ENCODE measurements around the gene ASAP2.

The ASAP2 gene

GRCh38 chr2:9184361-9184760, 22.3 kb upstream of the ASAP2 start:
- no peak for DNase-seq

- no peak for DNase-seq
Measured at GRCh38 chr2:9187620-9188214, 18.9 kb upstream of the ASAP2 start.

DNA sequence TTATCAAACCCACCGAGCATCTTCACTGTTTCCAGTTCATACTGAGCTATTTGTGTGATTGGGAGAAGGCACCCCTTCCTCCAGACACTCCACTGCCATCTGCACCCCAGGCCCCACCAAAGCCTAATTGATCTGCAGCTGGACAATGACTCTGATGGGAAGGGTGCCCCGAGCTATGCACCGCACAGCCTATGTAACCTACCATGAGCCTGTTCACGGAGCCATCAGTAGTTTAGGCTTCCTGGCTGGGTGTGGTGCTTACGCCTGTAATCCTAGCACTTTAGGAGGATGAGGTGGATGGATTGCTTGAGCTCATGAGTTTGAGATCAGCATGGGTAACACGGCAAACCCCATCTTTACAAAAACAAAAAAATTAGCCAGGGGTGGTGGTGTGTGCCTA, 17.8 kb upstream of the ASAP2 start:
- DNase-seq = no peak

GRCh38 chr2:9189901-9190300, 16.7 kb upstream of the ASAP2 start:
- DNase-seq = no peak

DNA sequence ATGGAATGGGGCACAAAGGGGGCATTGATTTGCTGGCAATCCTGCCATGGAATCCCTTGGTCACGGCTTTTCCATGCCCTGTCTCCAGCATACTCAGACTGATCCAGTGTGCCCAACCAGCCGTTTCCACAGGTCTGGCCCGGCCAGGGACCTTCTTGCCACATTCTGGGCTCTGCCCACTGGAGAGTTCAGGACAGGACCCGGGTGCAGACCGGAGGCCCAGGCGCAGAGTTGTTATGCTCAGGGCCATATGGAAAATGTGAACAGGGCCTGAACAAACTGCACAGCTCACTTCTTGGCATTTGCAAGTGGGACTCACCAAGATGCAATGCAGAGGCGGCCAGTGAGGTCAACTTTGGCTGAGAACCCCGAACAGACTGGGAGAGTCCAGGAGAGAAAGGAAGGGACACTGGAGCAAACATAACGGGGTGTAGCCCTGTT, 15.6 kb upstream of the ASAP2 start:
- DNase-seq = no peak

GRCh38 chr2:9192712-9193111, 13.9 kb upstream of the ASAP2 start:
- no peak for DNase-seq

GRCh38 chr2:9194352-9194751, 12.3 kb upstream of the ASAP2 start:
- no peak for DNase-seq

DNA sequence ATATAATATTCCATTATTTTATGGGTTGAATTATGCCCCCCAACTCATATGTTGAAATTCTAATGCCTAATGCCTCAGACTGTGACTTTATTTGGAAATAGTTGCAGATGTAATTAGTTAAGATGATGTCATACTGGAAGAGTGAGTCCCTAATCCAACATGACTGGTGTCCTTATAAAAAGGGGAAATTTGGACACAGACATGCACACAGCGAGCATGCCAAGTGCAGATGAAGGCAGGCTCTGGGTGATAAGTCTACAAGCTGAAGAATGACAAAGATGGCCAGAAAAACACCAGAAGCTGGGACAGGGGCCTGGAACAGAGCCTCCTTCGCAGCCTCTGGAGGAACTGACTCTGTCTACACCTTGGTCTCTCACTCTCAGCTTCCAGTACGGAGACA, 10.0 kb upstream of the ASAP2 start:
- no peak for DNase-seq

DNA sequence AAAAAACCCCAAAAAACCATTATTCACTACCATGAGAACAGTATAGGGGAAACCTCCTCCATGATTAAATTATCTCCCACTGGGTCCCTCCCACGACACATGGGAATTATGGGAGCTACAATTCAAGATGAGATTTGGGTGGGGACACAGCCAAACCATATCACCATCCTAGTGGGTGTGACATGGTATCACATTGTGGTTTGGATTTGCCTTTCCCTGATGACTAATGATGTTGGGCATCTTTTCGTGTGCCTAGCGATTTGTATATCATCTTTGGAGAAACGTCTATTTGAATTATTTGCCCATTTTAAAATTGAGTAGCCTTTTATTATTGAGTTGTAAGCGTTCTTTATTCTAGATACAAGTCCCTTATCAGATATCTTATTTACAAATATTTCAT, 8.7 kb upstream of the ASAP2 start:
- DNase-seq = no peak

DNA sequence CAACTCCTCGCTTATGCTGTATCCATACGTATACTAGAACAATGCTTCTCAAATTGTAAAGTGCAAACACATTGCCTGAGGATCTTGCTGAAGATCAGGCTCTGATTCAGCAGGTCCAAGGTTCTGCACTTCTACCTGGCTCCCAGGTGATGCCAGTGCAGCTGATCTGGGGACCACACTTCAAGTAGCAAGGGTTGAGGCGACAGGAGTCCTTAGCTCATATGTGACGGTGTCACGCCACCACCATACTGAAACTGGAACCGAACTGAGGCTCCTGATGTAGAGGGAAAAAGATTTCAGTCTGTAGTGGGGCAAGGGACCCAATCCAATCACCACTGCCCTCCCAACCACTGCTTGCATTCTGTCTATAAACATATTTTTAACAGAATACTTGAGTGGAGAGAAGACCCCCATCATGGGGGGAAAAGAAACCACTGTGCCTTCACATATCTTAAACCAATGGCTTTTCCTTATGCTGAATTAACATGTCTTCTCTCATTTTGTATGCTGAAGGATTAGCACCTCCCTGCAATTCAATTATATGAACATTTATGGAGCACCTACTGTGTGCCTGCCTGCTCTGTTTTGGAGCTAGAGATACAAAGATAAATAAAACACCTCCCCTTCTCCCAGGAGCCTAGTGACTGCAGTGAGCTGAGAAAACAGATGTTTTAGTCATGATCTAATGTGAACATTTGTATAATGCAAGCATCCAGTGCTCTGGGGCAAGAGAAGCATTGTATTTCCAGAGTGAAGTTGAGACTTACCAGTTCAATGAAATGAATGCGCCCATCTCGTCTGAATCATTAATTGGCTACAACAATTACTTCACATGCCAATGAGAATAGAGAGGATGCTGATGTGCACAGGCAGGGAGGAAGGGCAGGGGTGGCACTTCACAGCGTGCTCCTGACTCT, 6.6 kb upstream of the ASAP2 start:
- no peak for DNase-seq

GRCh38 chr2:9200633-9201015, 6.0 kb upstream of the ASAP2 start:
- no peak for DNase-seq

DNA sequence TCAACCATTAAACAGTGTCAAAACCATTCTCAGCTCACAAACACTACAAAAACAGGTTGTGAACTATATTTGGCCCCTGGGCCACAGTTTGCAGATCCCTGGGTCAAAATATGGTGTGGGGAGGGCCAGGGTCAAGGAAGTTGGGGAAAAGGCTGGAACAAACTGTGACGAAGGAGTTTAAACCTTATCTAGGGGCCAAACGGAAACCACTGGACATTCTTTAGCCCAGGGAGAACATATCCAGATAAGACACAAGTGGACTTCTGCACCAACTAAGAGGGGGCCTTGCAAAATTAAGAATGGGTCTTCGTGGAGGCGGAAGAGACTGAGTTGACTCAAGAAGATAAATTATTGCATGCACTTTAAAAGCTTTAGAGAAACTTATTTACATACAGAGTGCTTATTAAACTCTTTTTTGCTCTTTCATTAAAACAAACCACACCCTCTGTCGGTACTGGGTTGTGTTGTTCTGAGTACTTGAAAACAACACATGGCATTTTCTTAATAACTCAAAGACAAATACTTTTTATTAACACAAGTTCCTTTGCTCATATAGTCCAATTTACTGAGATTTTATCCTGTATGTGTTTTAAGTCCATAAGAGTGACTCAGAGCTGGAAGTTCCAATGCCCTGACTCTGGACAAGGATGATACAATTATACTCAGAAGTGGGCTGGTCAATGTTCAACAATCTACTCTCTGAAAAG, 5.3 kb upstream of the ASAP2 start:
- DNase-seq = no peak

DNA sequence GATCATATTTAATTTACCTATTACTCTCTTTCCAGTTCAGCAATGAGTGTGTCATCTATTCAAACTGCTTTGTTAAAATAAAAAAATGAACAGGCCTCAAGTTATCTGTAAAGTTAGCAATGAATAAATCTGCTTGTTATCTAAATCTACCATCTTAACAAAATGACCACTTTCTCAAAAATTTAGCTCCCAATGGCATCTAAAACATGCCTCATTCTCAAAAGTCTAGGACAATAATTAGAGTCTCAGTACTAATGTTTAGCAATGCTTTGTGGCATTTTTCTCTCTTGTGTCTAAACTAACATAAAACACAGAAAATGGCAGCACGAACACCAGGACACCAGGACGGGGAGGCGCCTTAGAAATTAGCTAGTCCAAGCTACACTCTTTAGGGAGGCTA, 3.6 kb upstream of the ASAP2 start:
- no peak for DNase-seq

DNA sequence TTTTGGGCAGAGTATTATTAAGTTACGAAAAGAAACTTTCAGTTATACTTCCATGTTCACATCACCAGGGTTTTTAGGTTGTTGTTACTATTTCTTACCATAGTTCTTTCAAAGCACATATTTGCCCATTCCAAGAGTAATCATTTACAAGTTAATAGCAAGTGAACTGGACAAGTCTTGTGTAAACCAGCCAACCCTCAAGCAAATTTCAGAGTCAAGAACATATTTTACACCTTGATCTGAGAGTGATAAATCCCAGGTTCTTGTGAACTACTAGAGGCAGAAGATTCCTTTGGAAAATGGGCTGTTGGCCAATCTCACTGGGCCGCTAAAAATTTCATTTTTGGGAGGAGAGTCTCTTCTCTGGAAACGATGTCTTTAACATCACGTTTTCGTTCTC, 2.7 kb upstream of the ASAP2 start:
- no peak for DNase-seq

DNA sequence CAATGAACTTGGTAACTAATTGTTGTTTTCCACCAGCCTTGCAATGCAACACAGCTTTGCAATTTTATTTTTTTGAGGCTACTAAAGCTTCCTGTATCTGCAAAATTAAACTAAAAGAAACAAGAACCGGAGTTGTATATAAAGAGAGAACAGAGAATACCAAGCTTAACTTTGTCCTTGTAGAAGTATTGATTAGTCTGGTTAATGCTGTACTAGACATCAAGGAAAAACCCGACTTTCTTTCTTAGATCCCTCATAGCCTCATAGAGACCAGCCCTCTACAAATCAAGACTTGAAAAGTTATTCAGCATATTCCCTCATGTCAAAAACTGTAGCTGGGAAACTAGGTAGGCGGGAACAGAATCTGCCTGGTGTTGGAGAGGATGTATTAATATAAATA, 1.7 kb upstream of the ASAP2 start:
- DNase-seq = no peak

GRCh38 chr2:9205486-9205885, 1.1 kb upstream of the ASAP2 start:
- DNase-seq = no peak

DNA sequence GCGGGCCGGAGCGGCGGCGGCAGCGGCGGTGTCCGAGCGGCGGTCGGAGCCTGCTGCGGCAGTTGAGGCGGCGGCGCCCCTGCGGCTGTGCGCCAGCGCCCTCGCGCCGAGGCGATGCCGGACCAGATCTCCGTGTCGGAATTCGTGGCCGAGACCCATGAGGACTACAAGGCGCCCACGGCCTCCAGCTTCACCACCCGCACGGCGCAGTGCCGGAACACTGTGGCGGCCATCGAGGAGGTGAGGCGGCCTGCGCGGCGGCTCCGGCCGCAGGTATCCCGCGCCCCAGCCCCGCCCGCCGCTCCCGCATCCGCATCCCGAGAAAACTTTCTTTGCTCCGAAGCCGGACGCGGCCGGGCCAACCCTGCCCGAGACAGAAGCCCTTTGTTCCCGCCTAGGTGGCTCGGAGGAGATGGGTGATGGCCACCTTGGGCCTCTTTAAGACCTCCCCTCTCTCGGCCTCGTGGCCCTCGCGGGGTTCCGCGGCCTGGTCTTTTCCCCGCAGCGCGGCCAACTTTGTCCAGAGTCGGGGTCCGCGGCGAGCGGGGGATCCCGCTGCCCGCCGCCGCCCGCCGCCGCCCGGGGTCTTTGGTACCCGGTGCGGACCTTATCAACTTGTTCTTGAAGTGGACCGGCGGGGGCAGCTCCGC, 504 bp downstream of the ASAP2 start:
- DNase-seq = peak; percentile 55

DNA sequence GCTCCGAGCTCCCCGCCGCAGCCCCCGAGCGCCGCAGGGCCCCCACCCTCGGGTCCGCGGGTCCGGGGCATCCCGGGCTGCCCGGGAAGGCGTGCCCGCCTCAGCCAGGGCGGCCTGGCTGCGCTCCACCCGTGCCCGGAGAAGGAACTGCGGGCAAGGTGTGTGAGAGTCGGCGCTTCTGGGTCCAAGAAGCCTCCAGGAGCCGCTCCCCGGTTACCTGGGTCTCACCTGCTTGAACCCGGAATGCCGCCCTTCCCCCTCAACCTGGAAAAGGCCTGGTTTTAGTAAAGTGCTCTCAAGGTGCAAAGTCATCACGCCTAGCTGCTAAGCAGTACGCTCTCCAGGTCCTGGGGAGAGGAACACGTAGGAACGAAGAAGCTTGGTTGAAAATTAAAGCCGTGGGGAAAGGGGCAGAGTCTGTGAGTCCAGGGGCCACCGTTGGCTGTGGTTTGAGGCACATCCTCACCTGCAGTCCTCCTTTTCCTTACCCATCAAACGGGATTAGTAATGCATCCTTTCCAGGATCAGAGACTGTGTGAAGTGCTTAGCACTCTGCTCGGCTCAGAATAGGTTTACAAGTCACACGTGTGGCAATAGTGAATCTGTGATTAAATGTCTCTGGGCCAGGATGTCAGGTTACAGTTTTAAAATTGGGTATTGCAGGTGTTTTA, 1.2 kb downstream of the ASAP2 start:
- peak; percentile 57 for DNase-seq

- DNase-seq = no peak
Measured at GRCh38 chr2:9208875-9209274, 2.3 kb downstream of the ASAP2 start.

DNA sequence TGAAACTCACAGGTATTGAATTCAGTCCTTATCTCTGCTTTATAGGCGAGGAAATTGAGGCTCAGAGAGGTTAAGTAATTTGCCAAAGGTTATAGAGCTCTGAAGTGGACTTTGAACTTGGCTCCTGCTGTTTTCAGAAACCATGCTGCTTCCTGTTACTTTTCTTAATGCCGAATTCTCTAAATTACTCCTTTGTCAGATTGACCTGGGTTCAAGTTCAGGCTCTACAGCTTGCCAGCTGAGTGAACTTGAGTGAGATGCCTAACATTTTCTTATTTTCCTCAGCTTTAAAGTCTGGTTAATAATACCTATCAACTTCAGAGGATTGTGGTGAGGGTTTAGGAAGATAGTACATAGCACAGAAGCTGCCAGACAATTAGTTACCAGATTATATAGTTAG, 3.4 kb downstream of the ASAP2 start:
- DNase-seq = no peak

GRCh38 chr2:9211496-9211895, 4.9 kb downstream of the ASAP2 start:
- DNase-seq = no peak

DNA sequence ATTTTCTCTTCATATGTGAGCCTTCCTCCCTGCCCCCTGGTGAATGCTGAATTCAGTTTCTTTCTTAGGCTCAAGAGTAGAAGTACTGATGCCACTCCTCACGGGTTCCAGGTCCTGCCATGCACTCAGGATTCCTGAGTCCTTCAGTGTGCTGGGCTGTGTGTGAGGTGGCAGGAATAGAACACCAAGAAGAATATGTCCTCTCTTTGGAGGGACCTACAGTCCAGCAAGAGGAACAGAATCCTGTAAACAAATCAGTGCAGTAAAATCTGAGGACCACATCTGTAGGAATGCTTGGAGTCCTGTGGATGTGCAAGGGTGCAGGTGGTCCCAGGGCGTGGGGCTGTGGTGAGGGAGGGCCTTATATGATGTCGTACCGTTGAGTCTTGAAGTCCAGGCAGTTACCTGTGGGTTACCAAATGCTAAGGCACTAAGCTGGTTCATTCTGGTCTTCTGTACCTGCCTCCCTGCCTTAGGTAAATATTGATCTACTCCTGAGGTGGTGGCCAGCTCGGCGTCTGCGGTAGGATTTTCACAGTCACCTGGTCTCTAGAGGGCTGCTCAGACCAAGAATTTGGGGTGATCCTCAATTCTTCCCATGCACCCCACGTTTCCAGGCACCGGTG, 5.5 kb downstream of the ASAP2 start:
- DNase-seq = peak; percentile 20
